G401.6 (cell line): ENCODE data around the gene ASTN2.

ENCODE experiments used
- FAIRE-seq: peaks from 2 replicates; lab custom pipeline; 2012; peaks lifted over from hg19 to GRCh38; lab: Jason Lieb, UNC

Gene ASTN2

DNA sequence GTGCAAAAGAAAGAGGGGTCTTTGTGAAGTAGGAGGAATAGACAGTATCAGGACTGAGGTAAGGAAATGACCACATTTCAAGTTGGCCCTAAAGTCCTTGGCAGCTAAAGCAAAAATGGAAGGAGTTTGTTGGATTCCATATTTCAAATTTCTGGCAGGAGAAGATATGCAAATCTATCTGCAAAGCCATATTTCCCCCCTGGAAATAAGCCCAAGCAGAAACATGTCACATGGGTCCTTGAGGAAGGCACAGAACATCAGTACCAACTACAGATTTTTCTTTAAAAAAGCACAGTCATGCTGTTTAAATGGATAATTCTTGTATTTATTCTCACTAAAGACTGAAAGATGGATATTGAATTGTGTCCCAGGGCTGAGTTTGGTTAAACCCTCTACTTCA, 404.8 kb downstream of the ASTN2 start:
- no peak for FAIRE-seq

DNA sequence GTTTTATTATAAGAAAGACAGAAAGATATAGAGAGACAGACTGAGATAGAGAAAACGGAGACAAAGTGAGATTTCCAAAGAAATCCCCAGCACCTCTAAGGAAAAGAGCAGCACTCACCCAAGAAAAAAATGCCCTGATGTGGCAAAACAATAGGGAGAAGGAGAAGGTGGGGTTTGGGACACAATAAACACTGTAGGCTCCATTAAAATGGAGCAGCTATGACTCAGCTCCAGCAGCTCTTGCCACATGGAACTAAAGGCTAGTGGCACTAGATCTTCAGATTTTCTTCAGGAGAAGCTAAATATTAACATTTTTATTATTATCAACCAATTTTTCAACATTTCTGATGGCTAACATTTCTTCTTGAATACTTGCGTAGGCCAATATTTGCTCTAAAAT, 406.0 kb downstream of the ASTN2 start:
- FAIRE-seq, result no peak

DNA sequence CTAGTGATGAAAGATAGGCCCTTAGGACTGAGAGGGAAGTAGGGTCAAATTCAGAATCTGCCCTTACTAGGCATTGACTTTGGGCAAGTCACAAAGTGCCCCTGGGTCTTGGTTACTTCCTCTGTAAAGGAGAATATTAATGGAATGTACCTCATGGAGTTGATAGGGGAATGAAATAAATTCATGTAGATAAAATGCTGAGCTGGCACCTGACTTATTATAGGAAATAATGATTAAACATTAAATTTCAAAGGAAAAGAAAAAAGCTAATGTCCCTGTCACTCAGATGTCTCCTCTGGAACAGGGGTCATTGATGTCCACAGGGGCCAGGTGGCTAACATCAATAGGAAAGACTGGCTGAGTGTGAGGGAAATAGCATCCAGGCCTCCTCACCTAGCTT, 406.4 kb downstream of the ASTN2 start:
- no peak for FAIRE-seq

DNA sequence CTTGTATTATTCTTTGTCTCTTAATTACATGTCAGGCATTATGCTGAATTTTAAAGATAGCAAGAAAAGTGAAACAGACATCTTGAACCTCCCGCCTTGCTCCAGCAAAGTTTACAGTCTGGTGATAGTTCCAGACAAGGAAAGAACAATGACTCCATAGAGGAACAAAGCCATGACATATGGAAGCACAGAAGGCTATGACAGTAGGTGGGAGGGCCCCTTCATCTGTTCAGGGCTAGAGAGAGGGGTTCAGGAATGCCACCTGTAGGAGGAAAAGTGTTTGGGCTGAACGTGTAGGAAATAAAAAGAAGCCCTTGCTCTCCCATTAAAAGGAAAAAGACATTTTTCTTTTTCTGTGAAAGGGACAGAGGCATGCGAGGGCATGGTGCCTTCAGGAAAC, 412.2 kb downstream of the ASTN2 start:
- no peak for FAIRE-seq

DNA sequence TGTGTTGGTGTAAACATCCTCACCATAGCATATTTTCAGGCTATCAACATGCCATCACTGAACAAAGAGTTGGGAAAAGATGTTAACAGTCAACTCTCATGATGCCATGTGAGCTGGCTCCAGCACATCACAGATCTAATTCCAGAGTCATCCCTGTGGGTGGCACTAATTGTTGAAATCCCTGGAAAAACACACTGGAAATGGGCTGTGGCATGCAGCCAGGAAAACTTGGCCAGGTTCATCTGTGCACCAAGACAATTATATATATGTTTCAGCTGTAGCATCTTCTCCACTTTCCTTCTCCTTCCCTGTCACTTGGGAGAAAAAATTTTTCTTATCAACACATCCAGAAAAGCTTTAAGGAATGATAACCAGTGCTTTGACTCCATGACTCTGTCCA, 414.0 kb downstream of the ASTN2 start:
- FAIRE-seq, result no peak

DNA sequence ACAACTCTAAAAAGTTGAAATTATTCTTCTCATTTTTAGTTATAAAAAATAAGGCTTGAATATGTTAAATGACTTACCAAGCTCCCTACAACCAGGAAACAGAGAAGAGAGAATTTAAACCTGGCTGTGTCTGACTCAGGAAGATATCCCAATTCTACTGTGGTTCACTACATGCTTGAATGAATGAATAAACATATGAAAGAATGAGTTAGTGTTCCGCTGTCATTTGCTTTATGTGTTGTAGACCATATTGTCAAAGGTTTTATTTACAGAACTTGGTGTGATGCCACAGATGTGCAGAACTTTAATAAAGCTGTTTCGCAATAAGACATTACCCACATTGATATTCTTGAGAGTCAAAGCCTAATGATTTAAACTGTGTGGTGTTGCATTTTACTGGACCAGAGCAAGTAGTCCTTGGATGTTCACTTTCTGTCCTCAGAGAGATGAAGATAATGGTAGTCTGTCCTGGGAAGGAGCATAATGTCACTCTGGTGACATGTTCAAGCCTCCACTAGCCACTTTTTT, 414.6 kb downstream of the ASTN2 start:
- FAIRE-seq, result no peak

DNA sequence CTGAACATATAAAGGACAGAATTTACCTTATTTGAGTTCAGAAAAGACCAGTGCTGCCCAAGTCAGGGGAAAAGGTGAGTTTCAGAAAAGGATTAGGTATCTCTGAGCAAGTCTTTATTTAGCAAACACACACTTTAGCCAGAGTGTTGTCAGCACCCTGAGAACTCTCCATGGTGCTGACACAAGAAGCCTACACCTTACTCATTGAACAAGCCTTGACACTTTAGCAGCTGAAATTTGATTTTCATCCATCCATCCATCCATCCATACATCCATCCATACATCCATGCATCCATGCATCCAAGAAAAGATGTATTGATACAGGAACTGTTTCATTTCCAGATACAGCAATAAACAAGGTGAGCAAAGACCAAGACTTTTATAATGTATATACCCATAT, 416.6 kb downstream of the ASTN2 start:
- FAIRE-seq, result no peak

DNA sequence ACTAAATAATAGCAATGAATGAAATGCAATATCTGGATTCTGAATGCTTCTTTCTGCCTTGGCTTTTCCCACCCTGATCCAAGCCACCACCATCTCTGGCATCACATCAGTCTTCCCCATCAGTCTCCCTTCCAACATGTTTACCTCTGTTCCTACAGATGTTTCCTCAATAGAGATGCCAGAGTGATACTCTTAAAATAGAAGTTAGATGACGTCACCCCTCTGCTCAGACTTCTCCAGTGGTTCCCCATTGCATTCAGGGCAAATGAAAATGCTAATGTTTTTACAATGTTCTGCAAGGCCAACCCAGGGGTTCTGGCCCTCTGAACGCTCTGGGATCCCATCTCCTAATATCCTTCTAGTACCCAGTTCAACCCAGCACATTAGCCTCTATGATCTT, 422.0 kb downstream of the ASTN2 start:
- FAIRE-seq, result no peak

DNA sequence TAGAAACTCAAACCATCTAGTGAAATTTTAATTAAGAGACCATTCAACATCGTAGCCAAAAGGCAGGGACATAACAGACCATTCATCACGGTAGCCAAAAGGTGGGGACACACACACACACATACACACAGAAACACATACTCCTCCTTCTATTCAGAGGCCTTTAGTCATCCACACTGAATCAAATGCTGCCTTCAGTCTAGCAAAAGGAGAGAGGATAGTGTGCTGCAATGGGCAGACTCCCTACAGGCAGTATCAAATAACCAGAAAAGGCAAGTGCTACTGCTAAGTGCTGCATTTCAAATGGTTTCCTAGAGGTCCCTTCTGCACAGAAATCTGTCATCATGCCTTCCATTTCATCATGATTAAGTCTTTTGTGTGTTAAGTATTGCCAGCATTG, 423.8 kb downstream of the ASTN2 start:
- no peak for FAIRE-seq

DNA sequence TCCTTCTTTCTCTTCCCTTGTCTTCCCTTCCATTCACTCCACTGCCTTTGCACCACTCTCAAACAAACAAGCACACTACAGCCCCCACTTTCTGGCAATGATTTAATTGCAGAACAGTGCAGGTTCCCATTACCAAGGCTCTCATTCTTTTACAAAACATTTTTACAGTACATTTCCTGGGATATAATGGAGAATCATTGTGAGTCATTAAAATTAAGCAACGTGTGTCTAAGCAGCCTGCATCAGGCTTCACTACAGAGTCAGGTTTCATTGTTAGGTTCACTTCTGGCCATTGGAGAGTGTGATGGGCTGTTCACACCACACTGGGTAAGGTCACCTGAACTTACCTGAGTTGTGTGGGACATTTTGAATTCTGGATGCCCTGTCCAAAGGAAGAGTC, 424.3 kb downstream of the ASTN2 start:
- no peak for FAIRE-seq

DNA sequence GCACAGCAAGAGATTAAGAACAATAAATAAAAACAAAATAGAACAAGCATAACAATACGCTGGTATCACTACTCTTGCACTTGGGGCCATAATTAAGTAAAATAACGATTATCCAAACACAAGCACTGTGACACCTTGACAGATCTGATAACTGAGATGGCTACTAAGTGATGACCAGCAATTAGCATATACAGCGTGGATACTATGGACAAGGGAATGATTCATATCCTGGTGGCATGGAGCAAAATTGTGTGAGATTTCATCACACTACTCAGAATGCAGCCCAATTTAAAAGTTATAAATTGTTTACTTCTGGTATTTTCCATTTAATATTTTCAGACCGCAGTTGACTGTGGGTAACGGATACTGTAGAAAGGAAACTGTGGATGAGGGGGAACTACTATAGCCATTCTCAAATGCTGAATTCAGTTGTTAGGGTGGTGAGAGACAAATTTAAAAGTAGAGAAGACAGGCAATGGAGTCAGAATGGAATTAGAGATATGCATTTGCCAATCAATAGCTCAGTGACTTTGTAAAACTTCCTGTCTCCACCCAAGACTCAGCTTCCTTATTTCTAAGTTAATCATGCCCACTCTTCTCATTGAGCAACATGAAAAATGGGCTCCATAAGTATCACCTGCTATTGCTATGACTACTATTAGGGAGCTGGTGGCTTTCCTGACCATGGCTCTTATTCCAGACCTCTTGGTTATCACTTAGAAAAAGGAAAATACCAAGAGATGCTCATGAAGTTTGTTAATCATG, 427.0 kb downstream of the ASTN2 start:
- FAIRE-seq, result no peak

DNA sequence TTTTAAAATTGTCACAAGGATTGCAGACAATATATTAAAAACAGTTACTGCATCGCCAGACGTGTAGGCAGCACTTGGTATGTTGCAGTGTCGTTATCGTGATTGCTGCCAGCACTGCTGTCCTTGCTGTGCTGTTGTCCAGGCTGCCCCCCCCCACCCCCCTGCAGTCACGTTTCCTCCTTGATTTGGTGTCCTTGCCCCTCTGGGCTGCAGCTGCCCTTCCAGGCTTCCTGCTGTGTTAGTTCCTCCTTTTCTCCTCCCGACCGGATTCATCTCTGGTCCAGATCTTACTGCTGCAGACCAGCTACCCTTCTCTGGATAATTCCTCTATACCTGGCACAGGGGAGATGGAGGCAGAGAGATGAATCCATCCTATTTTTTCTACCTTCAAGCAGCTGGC, 428.8 kb downstream of the ASTN2 start:
- FAIRE-seq, result no peak

DNA sequence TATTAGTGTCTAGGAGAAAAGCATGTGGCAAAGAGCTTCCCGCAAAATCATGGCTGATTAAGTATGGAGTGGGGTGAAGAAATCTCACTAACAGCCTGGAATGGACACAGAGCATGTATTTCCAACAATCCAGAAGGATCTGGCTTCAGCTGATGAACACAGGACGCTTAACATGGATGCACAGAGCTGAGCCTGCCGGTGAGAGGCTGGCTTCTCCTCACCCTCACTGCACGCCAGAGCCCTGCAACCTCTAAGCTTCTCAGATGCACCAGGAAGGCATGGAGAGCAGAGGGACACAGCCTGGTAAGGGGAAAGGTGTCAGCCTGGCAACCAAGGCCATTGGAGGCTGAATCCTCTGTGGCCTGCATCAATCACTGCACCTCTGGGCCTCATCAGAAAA, 429.3 kb downstream of the ASTN2 start:
- FAIRE-seq, result no peak

DNA sequence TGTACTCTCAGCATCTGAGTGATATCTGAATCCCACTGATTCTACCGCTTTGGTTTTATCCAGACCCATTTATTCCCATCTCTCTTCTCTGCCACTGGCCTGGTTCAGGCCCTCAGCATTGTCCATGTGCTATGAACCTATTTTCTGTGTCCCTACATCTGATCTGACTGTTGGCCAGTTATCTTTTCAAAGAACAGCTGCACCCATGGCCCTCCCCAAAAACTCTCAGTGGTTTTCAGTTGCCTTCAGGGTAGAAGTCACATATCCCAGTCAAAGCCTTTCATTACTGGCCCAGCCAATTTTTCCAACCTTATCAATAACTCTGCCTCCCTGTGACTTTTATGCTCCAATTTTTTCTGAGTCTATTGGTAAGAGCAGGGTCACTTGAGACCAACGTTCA, 430.7 kb downstream of the ASTN2 start:
- no peak for FAIRE-seq

DNA sequence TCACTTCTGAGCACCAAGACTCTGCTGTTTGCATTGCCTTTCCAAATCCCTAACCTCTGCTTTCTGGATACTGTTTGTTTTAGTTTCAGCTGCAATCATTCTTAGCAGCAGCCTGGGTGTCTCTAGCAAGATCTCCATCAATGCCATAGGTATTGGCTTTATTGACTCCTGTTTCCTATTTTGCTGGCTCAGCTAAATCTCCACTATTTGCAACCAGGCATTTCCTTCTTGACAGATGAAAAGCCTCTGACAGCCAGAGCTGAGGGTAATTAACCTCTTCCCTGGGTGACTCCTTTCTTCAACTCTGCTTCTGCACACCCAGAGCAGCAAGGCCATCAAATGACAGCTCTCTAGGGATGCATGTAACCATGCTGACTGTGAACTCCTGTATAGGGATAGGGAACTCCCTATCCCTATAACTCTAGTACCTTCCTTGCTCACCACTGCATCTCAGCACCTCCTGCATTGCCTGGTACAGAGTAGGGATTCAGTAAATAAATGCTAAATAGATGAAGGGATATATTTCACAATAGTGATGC, 434.2 kb downstream of the ASTN2 start:
- no peak for FAIRE-seq

DNA sequence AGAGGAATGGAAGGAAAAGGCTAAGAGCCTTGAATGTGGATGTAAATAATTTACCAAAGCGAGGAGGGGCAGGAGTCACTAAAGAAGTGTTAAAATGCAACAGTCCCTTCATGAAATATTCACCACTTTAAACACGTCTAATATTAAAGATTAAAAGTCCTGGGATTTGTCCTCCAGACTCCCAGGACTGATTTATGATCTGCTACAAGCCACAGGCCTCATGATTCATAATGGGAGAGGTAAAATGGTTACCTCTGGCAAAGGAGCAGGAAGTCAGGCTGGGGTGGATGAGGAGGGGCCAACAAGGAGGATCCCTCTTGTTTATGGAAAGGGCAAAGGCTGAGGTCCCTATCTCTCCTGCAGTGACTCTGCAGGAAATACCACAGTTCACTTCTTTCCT, 435.4 kb downstream of the ASTN2 start:
- FAIRE-seq, result no peak

DNA sequence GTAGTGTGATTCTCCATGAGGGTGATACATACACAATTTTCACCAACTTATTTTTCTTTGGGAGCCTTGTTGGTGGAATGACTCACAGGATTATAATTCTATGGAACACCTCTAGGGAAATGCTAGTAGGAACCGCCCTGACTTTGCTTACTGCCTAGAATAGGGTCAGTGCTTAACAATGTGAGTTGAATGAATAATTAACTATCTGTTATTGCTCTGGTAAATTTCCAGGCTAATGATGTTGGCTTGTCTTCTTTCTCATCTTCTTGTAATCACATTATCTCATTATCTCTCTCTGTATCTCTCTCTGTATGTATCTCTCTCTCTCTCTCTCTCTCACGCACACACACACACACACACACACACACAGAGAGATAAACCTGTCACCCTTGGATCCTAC, 436.7 kb downstream of the ASTN2 start:
- FAIRE-seq, result no peak

DNA sequence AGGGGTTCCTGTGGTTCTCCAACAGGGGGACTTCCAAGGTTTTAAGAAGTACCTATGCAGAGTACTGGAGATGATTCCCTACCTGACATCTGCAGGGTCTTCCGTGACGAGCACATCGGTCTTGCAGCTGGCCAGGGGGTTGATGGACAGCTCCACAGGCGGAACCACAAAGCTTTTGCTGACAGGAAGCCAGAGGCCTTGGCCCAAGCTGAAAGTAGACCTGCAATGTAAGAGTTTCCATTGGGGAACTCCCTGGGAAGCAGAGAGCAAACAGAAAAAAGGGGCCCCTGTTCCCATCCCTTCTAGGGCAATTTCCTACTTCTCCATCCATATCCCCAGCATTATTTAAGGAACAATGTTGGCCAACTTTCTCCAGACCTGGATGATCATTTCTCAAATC, 439.7 kb downstream of the ASTN2 start:
- no peak for FAIRE-seq

DNA sequence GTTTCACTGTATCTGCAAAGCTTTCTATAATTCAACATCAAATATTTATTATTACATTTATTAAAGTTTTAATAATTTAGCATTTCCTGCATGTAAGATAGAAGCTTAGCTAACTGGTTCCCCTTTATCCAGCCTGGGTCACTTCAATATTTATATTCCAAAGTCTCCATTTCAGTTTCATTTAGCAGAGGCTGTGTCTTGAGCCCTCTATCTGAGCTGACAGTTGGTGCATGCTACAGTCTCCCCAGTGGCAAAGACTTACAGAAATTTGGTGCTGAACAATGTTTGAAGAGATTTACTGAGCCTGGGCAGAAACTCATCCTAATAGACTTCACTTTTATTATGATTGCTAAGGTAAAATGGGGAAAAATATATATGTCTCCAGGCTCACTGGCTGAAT, 448.7 kb downstream of the ASTN2 start:
- no peak for FAIRE-seq

DNA sequence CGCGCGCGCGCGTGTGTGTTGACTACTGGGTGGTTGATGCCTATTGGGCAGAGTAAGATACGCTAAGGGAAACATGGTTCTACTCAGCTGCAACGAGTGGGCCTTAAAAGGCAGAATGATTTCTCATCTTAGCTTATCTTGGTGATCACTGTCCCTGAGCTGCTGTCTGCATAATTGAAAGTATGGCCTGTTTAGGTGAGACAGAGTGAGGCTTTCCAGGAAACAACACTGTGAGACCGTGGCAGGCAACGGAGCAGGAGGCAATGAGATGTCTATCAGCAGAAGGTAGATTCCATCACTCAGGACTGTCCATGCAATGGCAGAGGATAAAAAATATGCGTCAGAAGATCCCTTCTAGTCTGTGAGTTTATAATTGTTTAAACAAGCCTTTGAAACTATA, 450.6 kb downstream of the ASTN2 start:
- no peak for FAIRE-seq

DNA sequence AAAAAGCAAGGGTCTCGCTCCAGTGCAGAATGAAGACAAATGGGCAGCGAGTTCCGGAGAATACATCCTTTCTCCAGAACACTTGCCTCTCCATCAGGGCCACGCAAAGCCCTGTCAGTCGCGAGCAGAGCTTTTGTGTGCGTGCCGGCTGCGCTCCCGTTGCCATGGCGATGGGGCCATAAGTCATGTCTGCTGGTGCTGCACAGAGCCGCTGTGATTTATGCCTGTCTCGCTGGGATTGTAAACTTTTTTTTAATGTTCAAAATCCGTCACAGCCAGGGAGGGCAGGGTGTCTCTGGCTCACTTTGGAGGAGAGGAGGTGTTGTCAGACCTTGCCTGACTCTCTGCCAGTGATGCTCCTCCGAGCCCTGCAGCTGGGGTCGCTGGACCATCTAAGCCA, 455.0 kb downstream of the ASTN2 start:
- FAIRE-seq, result no peak

DNA sequence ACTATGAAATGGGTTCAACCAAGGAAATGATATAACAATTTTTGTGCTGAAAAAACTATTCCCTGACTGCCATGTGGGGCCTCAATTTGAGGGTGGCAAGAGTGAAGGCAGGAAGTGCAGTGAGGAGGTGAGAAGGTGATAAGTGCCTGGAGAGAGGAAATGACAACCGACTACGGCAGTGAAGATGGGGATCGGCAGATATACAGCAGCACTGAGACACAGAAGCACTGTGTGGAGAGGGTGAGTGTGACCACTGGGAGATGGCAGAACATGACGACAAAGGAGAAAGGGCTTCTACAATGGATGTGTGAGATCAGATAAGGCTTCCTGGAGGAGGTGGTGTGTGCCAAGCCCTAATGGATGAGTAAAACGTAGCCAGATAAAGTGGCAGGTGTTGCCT, 456.0 kb downstream of the ASTN2 start:
- FAIRE-seq, result no peak

DNA sequence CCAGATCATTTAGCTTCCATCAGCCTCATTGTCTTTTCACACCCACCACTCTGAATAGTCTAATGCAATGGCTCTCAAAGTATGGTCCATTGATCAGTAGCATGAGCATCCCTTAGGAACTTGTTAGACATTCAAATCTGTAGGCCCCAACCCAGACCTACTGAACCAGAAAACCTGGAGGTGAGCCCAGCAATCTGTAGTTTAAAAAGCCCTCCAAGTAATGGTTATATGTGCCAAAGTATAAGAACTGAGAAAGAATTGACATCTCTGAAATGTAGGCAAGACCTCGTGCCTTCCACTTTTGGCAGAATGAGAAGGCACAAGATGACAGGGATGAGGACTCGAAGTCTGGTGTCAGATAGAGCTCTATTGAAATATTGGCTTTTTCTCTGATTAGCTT, 460.1 kb downstream of the ASTN2 start:
- FAIRE-seq, result no peak

DNA sequence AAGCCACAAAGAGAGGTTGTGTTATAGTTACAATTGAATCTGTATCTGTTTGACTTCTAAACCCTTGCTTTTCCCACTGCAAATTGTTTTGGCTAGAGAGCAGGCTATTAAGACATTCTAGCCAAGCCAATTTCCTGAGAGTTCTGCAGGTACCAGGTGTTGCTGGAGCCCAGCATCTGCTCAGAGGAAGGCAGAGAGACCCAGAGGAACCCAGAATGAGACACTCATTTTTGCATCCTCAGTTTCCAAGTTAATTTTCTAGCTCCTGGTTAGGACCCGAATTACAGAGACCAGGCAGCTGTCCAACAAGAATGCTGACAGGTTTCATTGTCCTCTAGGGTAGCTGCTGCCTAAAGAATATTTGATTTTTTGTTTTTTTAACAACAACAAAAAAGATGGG, 461.6 kb downstream of the ASTN2 start:
- no peak for FAIRE-seq
